HepG2 (cell line): Measurements from ENCODE around the gene EYA2. TPM values are rescaled to one million over a fixed set of nuclear protein-coding genes. Genes with fewer than 3 reads are reported as not detected.

ENCODE experiments used
- CEBPB ChIP-seq: IDR thresholded peaks from 2 replicates; pipeline ENCODE4 v1.6.1; 2011; ENCODE audit warnings: low read depth, low read length, improper control_type of control experiment, borderline replicate concordance
- CHD2 ChIP-seq: IDR thresholded peaks from 2 replicates; pipeline ENCODE4 v1.6.1; 2011; ENCODE audit warnings: low read depth, low read length, improper control_type of control experiment
- GZF1 ChIP-seq: sonication (generic); formaldehyde crosslinking; IDR thresholded peaks from 2 replicates; pipeline ENCODE4 v1.5.1; 2020; ENCODE audit warnings: mild to moderate bottlenecking, missing genetic modification reagents
- MAZ ChIP-seq, 2 experiments: sonication (generic) in 1 of 2; formaldehyde crosslinking in 1 of 2; IDR thresholded peaks; 2 replicates each; pipeline versions ENCODE4 v1.5.0 to v1.6.1; 2012 to 2020; ENCODE audit warnings: low read depth in 2 of 2, mild to moderate bottlenecking in 2 of 2, borderline replicate concordance in 1 of 2, improper control_type of control experiment in 1 of 2, low read length in 1 of 2, missing genetic modification reagents in 1 of 2, moderate library complexity in 1 of 2
- PAX8 ChIP-seq: sonication (generic); formaldehyde crosslinking; IDR thresholded peaks from 2 replicates; pipeline ENCODE4 v1.8.0; 2022; ENCODE audit warnings: mild to moderate bottlenecking, missing genetic modification reagents, borderline replicate concordance
- PCBP1 ChIP-seq: fragments of 200-400 bp; formaldehyde crosslinking; IDR thresholded peaks from 2 replicates; pipeline ENCODE4 v1.6.1; 2017; ENCODE audit warnings: mild to moderate bottlenecking, low read depth, low read length, borderline replicate concordance
- PRMT3 ChIP-seq: sonication (generic); formaldehyde crosslinking; IDR thresholded peaks from 2 replicates; pipeline ENCODE4 v1.8.1; 2022; ENCODE audit warnings: low read depth, mild to moderate bottlenecking, moderate library complexity, missing genetic modification reagents, borderline replicate concordance
- SP5 ChIP-seq: IDR thresholded peaks from 2 replicates; pipeline ENCODE4 v1.6.1; 2016; ENCODE audit warnings: low read depth, borderline replicate concordance
- TCF7L2 ChIP-seq: IDR thresholded peaks from 2 replicates; pipeline ENCODE4 v1.6.1; 2011; ENCODE audit warnings: mild to moderate bottlenecking, low read depth, low read length, moderate library complexity
- ZNF337 ChIP-seq: sonication (generic); formaldehyde crosslinking; IDR thresholded peaks from 2 replicates; pipeline ENCODE4 v1.5.1; 2020; ENCODE audit warnings: missing genetic modification reagents, low read depth, mild to moderate bottlenecking, borderline replicate concordance
- ZNF558 ChIP-seq: sonication (generic); formaldehyde crosslinking; IDR thresholded peaks from 2 replicates; pipeline ENCODE4 v1.9.0; 2022; ENCODE audit warnings: mild to moderate bottlenecking, missing genetic modification reagents, borderline replicate concordance
- ZNF652 ChIP-seq: IDR thresholded peaks from 2 replicates; pipeline ENCODE4 v1.6.1; 2016; ENCODE audit warnings: low read depth, borderline replicate concordance
- ZNF703 ChIP-seq: sonication (generic); formaldehyde crosslinking; IDR thresholded peaks from 2 replicates; pipeline ENCODE4 v1.5.1; 2020; ENCODE audit warnings: missing genetic modification reagents, mild to moderate bottlenecking, moderate library complexity, borderline replicate concordance
- ZNF749 ChIP-seq: sonication (generic); formaldehyde crosslinking; IDR thresholded peaks from 2 replicates; pipeline ENCODE4 v1.8.0; 2022; ENCODE audit warnings: mild to moderate bottlenecking, missing genetic modification reagents, moderate library complexity, borderline replicate concordance
- ZSCAN20 ChIP-seq: sonication (generic); formaldehyde crosslinking; IDR thresholded peaks from 2 replicates; pipeline ENCODE4 v1.4.0; 2020; ENCODE audit warnings: missing genetic modification reagents, mild to moderate bottlenecking, borderline replicate concordance
- polyA plus RNA-seq, 8 experiments: library from polyadenylated mRNA; depleted of rRNA in 3 of 8; stranded (reverse) in 7 of 8; unstranded in 1 of 8; fragments of >200 nt; fragmentation: Illumina TruSeq in 4 of 8; extraction: Trizol in 4 of 8; gene quantifications; 2 replicates each; pipeline versions ENCODE4 v1.2.1 to v1.2.3, GENCODE V29; 2011 to 2016; ENCODE audit warnings: low read depth in 4 of 8, missing spikeins in 1 of 8, mixed read lengths in 1 of 8; ENCODE audit not compliant: insufficient read depth in 1 of 8
- total RNA-seq, 5 experiments: library from RNA; depleted of rRNA; stranded (reverse); fragments of >200 nt; fragmentation: Illumina TruSeq; extraction: Trizol; gene quantifications; 2 replicates each; pipeline ENCODE4 v1.2.3, GENCODE V29; 2016; ENCODE audit warnings: low read depth in 1 of 5
- TF ChIP-seq, protein P1 (sequence below): sonication (generic); formaldehyde crosslinking; IDR thresholded peaks from 2 replicates; pipeline ENCODE4 v1.5.0; 2020; ENCODE audit warnings: mild to moderate bottlenecking, missing genetic modification reagents
- TF ChIP-seq, protein P2 (sequence below), 2 experiments: IDR thresholded peaks; 2 replicates each; pipeline ENCODE4 v1.6.1; 2011 to 2012; ENCODE audit warnings: low read length in 2 of 2, borderline replicate concordance in 1 of 2, low read depth in 1 of 2, mild to moderate bottlenecking in 1 of 2, moderate library complexity in 1 of 2
- TF ChIP-seq, protein P3 (sequence below): sonication (generic); formaldehyde crosslinking; IDR thresholded peaks from 2 replicates; pipeline ENCODE4 v1.4.0; 2020; ENCODE audit warnings: missing genetic modification reagents, borderline replicate concordance

The EYA2 gene
- total and polyA plus RNA-seq, 2 of the 13 experiments (the other 11 are each of a cell fraction or from before 2014, with no cell fraction given): not detected

DNA sequence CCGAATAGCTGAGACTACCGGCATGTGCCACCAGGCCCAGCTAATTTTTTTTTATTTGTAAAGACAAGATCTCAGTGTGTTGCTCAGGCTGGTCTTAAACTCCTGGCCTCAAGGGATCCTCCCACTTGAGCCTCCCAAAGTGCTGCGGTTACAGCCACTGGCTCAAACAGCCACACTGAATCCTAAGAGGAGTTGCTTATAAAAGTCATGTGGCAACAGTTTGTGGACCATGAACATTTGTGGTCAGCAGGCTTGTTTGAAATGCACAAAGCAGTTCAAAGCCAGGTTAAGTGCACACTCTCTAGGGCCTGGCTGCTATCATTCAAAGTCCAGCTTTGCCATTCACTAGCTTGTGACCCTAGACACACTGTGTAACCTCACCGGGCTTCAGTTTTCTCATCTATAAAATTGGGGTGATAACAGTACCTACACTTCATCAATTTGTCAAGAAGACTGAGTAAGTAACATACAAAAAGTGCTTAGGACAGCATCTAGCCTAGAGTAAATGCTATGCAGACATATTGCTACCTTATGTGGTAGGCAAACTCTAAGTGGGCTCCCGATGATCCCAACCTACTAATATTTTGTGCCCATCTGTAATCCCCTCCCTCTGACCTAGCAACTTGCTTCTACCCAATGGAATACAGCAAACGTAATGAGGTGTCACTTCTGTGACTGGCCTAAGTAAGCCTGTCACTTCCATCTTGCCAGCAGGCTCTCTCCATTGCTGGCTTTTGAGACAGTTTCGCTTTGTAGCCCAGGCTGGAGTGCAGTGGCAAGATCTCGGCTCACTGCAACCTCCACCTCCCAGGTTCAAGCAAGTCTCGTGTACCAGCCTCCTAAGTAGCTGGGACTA, 338.9 kb downstream of the EYA2 start (continued):
- TF ChIP-seq ZNF558 (no peak), ZNF652 (CRISPR knock-in tag) (peak; percentile 55; the same call in 1 of the 2 replicates), PCBP1 (no peak), PAX8 (CRISPR knock-in tag) (no peak), GZF1 (CRISPR knock-in tag) (no peak), TCF7L2 (no peak), ZSCAN20 (no peak), CHD2 (no peak), ZNF337 (CRISPR knock-in tag) (peak; percentile 89; the same call in 1 of the 2 replicates), MAZ (IDR thresholded peaks at IDR 0.05; ENCODE audit: borderline replicate concordance, low read depth, low read length) (no peak), MAZ (CRISPR knock-in tag; IDR thresholded peaks at IDR 0.05; ENCODE audit: low read depth) (peak; percentile 69), ZNF749 (no peak; the same call in 1 of the 2 replicates), ZNF703 (no peak), SP5 (CRISPR knock-in tag) (no peak; the same call in 1 of the 2 replicates), PRMT3 (CRISPR knock-in tag) (no peak), CEBPB (peak; percentile 96)
- TF ChIP-seq, protein P1, sequence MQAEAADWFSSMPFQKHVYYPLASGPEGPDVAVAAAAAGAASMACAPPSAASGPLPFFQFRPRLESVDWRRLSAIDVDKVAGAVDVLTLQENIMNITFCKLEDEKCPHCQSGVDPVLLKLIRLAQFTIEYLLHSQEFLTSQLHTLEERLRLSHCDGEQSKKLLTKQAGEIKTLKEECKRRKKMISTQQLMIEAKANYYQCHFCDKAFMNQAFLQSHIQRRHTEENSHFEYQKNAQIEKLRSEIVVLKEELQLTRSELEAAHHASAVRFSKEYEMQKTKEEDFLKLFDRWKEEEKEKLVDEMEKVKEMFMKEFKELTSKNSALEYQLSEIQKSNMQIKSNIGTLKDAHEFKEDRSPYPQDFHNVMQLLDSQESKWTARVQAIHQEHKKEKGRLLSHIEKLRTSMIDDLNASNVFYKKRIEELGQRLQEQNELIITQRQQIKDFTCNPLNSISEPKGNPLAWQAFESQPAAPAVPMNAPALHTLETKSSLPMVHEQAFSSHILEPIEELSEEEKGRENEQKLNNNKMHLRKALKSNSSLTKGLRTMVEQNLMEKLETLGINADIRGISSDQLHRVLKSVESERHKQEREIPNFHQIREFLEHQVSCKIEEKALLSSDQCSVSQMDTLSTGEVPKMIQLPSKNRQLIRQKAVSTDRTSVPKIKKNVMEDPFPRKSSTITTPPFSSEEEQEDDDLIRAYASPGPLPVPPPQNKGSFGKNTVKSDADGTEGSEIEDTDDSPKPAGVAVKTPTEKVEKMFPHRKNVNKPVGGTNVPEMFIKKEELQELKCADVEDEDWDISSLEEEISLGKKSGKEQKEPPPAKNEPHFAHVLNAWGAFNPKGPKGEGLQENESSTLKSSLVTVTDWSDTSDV (CRISPR knock-in tag): no peak
- TF ChIP-seq, protein P2, sequence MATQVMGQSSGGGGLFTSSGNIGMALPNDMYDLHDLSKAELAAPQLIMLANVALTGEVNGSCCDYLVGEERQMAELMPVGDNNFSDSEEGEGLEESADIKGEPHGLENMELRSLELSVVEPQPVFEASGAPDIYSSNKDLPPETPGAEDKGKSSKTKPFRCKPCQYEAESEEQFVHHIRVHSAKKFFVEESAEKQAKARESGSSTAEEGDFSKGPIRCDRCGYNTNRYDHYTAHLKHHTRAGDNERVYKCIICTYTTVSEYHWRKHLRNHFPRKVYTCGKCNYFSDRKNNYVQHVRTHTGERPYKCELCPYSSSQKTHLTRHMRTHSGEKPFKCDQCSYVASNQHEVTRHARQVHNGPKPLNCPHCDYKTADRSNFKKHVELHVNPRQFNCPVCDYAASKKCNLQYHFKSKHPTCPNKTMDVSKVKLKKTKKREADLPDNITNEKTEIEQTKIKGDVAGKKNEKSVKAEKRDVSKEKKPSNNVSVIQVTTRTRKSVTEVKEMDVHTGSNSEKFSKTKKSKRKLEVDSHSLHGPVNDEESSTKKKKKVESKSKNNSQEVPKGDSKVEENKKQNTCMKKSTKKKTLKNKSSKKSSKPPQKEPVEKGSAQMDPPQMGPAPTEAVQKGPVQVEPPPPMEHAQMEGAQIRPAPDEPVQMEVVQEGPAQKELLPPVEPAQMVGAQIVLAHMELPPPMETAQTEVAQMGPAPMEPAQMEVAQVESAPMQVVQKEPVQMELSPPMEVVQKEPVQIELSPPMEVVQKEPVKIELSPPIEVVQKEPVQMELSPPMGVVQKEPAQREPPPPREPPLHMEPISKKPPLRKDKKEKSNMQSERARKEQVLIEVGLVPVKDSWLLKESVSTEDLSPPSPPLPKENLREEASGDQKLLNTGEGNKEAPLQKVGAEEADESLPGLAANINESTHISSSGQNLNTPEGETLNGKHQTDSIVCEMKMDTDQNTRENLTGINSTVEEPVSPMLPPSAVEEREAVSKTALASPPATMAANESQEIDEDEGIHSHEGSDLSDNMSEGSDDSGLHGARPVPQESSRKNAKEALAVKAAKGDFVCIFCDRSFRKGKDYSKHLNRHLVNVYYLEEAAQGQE (IDR thresholded peaks at IDR 0.05; ENCODE audit: borderline replicate concordance in 1 of 2, low read depth in 1 of 2, low read length in 2 of 2): peak in 1 of 2 experiments; percentile 76; a peak in 2 of 4 replicates
- TF ChIP-seq, protein P3, sequence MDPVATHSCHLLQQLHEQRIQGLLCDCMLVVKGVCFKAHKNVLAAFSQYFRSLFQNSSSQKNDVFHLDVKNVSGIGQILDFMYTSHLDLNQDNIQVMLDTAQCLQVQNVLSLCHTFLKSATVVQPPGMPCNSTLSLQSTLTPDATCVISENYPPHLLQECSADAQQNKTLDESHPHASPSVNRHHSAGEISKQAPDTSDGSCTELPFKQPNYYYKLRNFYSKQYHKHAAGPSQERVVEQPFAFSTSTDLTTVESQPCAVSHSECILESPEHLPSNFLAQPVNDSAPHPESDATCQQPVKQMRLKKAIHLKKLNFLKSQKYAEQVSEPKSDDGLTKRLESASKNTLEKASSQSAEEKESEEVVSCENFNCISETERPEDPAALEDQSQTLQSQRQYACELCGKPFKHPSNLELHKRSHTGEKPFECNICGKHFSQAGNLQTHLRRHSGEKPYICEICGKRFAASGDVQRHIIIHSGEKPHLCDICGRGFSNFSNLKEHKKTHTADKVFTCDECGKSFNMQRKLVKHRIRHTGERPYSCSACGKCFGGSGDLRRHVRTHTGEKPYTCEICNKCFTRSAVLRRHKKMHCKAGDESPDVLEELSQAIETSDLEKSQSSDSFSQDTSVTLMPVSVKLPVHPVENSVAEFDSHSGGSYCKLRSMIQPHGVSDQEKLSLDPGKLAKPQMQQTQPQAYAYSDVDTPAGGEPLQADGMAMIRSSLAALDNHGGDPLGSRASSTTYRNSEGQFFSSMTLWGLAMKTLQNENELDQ (CRISPR knock-in tag): peak; percentile 90; the same call in 1 of the 2 replicates
